Duodenal mucosa (tissue), 2 donors: ENCODE measurements around the gene TTC28.
A peak's percentile ranks its signal among the peaks of the same experiment; 100 is the strongest.
"Not testable (repeated sequence)": the region's sequence is repeated elsewhere in the genome, so short reads cannot be mapped to it uniquely, and the experiment has no call there.

ENCODE experiments used
- H3K27ac ChIP-seq: one replicate; pipeline ENCODE4 v1.7.0; 2013; ENCODE audit warnings: low read depth, low read length
- H3K27me3 ChIP-seq, 2 donors: one replicate each; pipeline ENCODE4 v1.7.0; 2013; ENCODE audit warnings: low read length in 2 of 2, control low read depth in 1 of 2; ENCODE audit not compliant: insufficient read depth in 2 of 2, control insufficient read depth in 1 of 2
- H3K36me3 ChIP-seq, 2 donors: one replicate each; pipeline ENCODE4 v1.7.0; 2013; ENCODE audit warnings: low read length in 2 of 2, control low read depth in 1 of 2; ENCODE audit not compliant: insufficient read depth in 2 of 2, control insufficient read depth in 1 of 2
- H3K4me1 ChIP-seq, 2 donors: one replicate each; pipeline ENCODE4 v1.7.0; 2013; ENCODE audit warnings: low read length in 2 of 2, control low read depth in 1 of 2; ENCODE audit not compliant: insufficient read depth in 2 of 2, control insufficient read depth in 1 of 2
- H3K4me3 ChIP-seq, 2 donors: one replicate each; pipeline ENCODE4 v1.7.0; 2013; ENCODE audit warnings: low read length in 2 of 2, low read depth in 1 of 2
- H3K9ac ChIP-seq, 2 donors: one replicate each; pipeline ENCODE4 v1.7.0; 2013; ENCODE audit warnings: low read length in 2 of 2, low read depth in 1 of 2
- H3K9me3 ChIP-seq, 2 donors: one replicate each; pipeline ENCODE4 v1.7.0; 2013; ENCODE audit warnings: low read length in 2 of 2, control low read depth in 1 of 2; ENCODE audit not compliant: control insufficient read depth in 1 of 2

The TTC28 gene

DNA sequence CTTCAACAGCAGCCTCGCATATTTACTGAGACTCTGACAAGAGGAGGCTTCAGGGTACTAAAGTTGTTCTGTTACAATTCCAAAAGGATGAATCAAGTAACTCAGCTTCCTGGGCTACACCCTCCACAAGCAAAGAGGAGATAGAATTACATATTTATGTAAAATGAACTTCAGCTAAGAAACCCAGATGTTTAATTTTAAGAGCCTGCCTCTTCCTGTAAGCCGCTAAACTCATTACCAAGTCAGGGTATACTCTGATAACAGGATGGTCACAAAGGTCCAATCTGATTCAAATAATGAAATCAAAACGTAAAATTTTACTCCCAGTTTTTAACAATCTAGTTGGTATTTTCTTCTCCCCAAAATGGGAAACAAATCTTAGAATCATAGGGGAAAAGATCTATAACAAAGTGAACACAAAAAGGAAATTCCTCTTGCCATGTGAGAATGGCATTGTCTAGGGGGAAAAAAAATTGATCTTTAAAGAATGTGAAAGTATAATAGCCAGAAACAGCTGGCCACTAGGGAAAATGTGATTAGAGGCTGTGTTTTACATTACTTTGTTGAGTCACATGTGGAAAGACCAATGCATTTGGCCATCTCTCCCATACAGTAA is 31.0 kb upstream of the TTC28 start:
- Histone ChIP-seq H3K36me3 (peaks cover 4 to 12% of the 10 kb centered on the region in 2 donors), H3K4me3 (no peak overlapping the region), H3K9me3 (no peaks in the 10 kb centered on the region), H3K27ac (peak overlapping the region; percentile 30), H3K4me1 (no peaks in the 10 kb centered on the region), H3K9ac (no peak overlapping the region), H3K27me3 (no peaks in the 10 kb centered on the region)

DNA sequence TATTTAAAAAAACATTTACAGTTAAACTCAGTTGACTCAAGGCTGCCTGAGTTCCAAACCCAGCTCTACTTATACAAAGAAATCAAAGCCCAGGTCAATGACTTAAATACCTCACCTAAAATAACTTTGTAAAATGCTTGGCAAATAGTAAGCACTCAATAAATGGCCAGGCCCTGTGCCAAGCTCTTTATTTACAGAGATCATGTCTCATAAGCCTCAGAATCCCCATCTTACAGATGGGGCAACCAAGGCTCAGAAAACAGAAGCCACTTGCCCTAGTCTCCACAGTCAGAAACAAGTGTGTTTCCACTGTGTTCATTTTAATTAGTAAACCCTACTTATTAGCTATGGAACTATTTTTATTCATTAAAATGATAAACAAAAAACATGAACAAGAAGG is 30.5 kb upstream of the TTC28 start:
- H3K9ac ChIP-seq, result no peak overlapping the region
- no peaks in the 10 kb centered on the region for H3K9me3 ChIP-seq

GRCh38 chr22:28706845-28707244 is 27.2 kb upstream of the TTC28 start:
- Histone ChIP-seq H3K36me3 (peaks cover 7 to 15% of the 10 kb centered on the region in 2 donors), H3K9ac (no peak overlapping the region), H3K4me3 (no peak overlapping the region), H3K4me1 (no peaks in the 10 kb centered on the region), H3K27me3 (no peaks in the 10 kb centered on the region), H3K9me3 (no peaks in the 10 kb centered on the region), H3K27ac (no peak overlapping the region)

More for the DNA sequence above, 30.5 kb upstream of the TTC28 start:
- Histone ChIP-seq H3K27me3 (no peaks in the 10 kb centered on the region), H3K4me3 (no peak overlapping the region), H3K27ac (no peak overlapping the region), H3K36me3 (peaks cover 4 to 12% of the 10 kb centered on the region in 2 donors), H3K4me1 (no peaks in the 10 kb centered on the region)

- no peak overlapping the region for H3K9ac ChIP-seq
- no peak overlapping the region for H3K4me3 ChIP-seq
- no peaks in the 10 kb centered on the region for H3K9me3 ChIP-seq
- H3K4me1 ChIP-seq, result no peaks in the 10 kb centered on the region
- H3K27ac ChIP-seq, result no peak overlapping the region
- H3K36me3 ChIP-seq, result peaks cover 7% of the 10 kb centered on the region in 2 donors
- no peaks in the 10 kb centered on the region for H3K27me3 ChIP-seq
Measured at GRCh38 chr22:28703436-28703835, 23.8 kb upstream of the TTC28 start.

DNA sequence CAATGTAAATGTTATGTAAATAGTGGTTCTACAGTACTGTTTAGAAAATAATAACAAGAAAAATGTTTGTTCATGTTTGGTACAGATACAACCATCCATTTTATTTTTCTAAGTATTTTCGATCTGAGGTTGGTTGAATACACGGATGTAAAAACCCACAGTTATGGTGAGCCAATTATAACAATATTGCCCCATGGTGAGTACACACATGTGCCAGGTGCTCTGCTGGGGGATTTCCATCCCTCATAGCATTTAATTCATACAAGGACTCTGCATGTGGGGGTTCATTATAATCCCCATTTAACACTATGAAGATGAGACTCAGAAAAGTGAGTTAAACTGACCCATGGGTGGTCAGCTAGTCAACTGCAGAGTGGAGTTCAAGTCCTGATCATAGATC is 23.3 kb upstream of the TTC28 start:
- Histone ChIP-seq H3K4me3 (no peak overlapping the region), H3K36me3 (peaks cover 7% of the 10 kb centered on the region in 2 donors), H3K9ac (no peak overlapping the region), H3K27ac (no peak overlapping the region), H3K9me3 (no peaks in the 10 kb centered on the region), H3K4me1 (no peaks in the 10 kb centered on the region), H3K27me3 (no peaks in the 10 kb centered on the region)

DNA sequence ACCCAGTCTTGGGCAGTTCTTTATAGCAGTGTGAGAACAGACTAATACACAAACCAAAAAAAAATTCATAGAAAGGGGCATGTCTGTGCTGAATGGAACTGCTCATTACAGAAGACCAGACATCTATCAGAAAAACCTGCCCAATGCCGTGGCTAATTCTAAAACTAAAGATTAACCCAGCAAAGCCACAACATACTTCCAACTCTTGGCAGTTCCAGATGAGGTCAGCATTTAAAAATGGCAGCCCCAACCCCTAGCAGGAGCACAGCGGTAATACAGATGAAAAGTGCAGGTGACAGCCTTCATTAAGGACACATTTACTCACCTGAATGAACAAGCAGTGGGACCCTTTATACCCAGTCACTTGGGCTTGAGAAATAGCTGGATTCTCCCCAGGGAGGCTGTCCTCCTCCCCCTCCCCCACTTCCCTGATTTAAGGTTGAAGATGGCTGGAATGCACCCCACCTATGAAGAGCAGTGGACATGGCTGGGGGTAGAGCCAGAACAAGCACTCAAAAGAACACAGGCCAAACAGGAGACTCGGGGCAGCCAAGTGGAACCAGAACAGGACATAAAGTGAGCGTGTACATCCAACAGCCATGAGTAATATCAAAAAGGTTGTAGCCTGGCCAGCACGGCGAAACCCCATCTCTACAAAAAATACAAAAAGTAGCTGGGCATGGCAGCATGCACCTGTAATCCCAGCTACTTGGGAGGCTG is 13.6 kb upstream of the TTC28 start:
- not testable (repeated sequence) for H3K36me3 ChIP-seq, H3K4me1 ChIP-seq, H3K4me3 ChIP-seq, H3K27ac ChIP-seq, H3K27me3 ChIP-seq, H3K9me3 ChIP-seq, H3K9ac ChIP-seq

GRCh38 chr22:28689796-28690195 is 10.2 kb upstream of the TTC28 start:
- not testable (repeated sequence) for H3K27ac ChIP-seq

DNA sequence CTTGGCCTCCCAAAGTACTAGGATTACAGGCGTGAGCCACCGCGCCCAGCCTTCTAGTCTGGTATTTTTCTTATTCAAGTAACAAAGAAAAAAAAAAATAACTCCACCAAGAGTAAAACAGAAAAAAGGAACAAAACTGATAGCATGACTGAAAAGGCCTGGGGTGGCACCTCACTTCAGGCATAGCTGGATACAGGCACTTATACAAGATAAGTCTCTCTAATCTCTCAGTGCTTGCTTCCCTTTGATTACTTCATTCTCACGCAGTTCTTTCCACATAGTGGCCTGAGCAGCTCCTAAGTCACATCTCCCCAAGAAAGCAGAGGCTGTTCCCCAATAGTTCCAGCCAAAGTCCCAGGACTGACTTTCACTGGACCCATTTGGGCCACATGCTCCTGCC is 3.3 kb upstream of the TTC28 start:
- H3K4me3 ChIP-seq, H3K27me3 ChIP-seq, H3K27ac ChIP-seq, H3K9me3 ChIP-seq, H3K9ac ChIP-seq, H3K36me3 ChIP-seq, H3K4me1 ChIP-seq: not testable (repeated sequence)

More at GRCh38 chr22:28689796-28690195, 10.2 kb upstream of the TTC28 start:
- H3K4me1 ChIP-seq, H3K4me3 ChIP-seq, H3K9me3 ChIP-seq, H3K36me3 ChIP-seq, H3K9ac ChIP-seq, H3K27me3 ChIP-seq: not testable (repeated sequence)

- not testable (repeated sequence) for H3K4me1 ChIP-seq, H3K4me3 ChIP-seq, H3K27ac ChIP-seq, H3K27me3 ChIP-seq, H3K9ac ChIP-seq, H3K9me3 ChIP-seq, H3K36me3 ChIP-seq
Measured at GRCh38 chr22:28680813-28681490, 1.3 kb upstream of the TTC28 start.

DNA sequence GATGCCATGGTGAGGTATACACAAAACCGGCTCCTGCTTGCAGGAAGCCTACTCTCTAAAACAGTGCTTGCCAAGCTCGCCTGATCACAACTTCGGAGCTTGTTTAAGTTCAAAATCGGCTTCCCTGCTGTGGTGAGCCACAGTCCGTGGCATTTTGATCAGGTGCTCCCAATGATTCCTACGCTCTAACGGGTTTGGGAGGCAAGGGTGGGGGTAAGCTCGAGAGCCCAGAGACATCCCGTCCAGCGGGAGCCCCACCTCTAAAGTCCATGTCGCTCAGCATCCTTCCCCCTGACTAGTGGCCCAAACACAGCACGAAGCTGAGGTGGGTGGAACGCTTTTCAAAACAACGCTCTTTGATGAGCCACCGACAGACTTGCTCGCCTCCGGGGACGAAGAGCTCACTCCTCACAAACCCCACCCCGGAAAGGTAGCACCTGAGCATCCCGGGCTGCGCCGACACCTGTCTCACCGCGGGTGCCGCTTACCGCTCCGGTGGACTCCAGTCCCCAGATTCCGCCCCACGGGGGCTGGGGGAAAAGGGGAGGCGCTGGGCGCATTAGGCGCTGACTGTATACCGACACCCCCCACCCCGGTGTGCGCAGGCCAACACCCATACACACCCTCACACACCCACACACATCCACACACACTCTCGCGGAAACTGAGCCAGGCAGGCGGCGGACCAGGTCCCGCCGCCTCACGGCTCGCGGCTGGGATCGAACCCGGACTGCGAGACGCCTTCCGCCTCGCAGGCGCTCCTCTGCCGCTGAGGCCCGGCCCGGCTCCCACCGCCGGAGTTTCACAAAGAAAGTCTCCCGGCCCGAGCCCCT is 646 bp downstream of the TTC28 start:
- H3K4me1 ChIP-seq, H3K36me3 ChIP-seq, H3K27ac ChIP-seq, H3K27me3 ChIP-seq, H3K9ac ChIP-seq, H3K9me3 ChIP-seq: not testable (repeated sequence)
- peak overlapping the region; percentile 43 to 68 for H3K4me3 ChIP-seq
